Measurements from ENCODE around the gene TRIM7.

- TF ChIP-seq POLR2A (IDR thresholded peaks at IDR 0.05) (no peak), POLR2AphosphoS5 (IDR thresholded peaks at IDR 0.05) (no peak)
These were observed 14.1 kb downstream of the TRIM7 start for GRCh38 chr5:181190711-181191525.

Data from sigmoid colon (tissue), 4 donors.